HG02798 (cell line): ENCODE measurements around the gene DYNC1H1.

Source experiments
- ATAC-seq: cut with Tn5 transposase; IDR thresholded peaks from one replicate; pipeline ENCODE4 v1.9.1; 2021; ENCODE audit warnings: mild to moderate bottlenecking; ENCODE audit not compliant: unreplicated experiment, poor library complexity

DYNC1H1 gene

DNA sequence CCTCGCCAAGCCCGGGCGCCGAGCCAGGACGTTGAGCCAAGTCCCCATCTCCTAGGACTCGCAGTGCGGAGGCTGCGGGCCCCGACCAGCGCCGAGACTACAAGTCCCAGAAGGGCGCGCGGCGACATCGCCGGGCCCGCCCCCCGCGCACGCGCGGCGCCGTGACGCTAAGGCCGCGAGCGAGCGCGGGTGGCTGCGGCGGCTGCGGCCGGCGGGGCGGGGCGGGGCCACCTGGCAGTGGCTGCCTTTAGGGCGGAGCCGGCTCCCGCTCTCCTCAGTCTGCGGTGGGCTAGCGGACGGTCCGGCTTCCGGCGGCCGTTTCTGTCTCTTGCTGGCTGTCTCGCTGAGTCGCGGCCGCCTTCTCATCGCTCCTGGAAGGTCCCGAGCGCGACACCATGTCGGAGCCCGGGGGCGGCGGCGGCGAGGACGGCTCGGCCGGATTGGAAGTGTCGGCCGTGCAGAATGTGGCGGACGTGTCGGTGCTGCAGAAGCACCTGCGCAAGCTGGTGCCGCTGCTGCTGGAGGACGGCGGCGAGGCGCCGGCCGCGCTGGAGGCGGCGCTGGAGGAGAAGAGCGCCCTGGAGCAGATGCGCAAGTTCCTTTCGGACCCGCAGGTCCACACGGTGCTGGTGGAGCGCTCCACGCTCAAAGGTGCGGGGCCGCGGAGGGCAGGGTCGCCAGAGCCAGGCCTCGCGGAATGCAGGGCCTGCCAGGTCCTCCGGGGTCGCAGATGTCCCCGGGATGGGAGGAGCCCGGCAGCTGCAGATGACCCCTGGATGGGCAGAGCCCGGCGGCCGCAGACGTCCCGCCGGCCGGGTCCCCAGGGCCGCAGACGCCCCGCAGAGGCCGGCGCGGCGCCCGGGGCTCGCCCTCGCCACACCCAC, at the start of gene DYNC1H1:
TSS of gene DYNC1H1 (plus strand) at position 277 of the 884 bp plus-strand sequence. CDS start at position 396, 119 bp downstream.
- peak; percentile 89 for ATAC-seq

DNA sequence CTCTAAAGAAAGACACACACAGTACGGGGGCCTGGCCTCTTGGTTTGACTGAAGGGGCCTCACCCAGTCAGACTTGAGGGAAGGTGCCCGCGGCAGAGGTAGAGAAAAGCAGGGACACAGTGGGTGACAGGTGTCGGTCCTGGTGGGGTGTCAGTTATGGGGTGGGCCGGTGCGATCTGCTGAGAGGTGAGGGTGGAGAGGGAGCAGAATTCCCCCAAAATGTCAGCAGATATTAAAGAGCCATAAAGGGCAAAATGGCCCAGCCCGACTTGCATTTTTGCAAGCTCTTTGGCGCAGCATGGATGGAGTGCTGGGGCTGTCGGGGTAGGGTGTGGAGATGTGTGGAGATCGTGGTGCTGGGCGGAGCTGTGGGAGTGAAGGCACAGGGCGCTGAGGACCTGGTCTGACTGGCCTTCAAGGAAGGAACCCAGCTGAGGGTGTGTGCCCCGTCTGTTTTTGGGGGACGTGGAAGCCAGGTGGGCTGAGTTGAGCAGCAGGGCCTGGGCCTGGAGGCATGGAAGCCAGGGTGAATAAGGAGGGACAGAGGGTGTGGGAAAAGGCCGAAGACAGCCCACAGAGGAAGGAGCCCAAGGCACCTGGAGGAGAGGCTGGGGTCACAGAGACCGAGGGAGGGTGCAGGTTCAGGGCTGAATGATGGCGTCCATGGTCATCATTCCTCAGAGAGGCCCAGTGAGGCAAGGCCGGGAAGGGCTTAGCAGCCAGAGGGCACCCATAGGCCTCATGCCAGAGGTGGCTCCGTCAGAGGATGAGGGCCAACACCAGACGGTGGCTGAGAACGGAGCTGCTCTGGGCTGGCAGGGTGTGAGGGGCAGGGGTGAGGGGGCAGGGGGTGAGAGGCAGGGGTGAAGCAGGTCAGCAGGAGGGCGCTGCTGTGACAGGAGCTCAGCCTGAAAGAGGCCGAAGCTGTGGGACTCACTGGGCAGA, 48.2 kb upstream of the DYNC1H1 start:
- ATAC-seq, result no peak

DNA sequence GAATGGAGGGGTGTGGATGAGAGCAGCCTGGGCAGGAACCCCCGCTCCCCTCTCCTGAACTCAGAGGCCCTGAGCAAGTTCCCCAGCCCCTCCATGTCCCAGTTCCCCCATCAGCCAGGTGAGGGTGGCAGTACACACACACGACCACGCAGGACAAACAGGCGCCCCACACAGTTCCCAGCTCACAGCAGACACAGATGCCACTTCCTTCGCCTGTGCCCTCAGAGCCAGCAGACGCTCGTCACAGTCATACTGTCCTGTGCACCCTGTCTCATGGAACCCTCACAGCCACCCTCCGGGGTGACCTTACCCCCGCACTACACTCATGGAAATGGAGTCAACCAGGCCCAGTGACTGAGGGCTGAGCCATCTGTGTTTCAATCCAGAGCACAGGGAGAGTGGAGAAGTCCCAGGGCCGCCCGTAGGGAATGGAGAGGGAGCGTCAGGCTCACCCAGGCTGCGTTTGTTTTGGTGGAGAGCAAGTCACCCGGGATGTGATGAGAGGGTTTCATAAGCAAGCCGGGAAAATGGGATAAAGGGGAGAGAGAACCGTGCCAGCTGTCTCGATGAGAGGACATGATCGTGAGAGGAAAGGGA, 47.5 kb upstream of the DYNC1H1 start:
- ATAC-seq, result no peak

GRCh38 chr14:101917413-101918017, 46.9 kb upstream of the DYNC1H1 start:
- no peak for ATAC-seq

GRCh38 chr14:101918065-101918989, 46.0 kb upstream of the DYNC1H1 start:
- ATAC-seq, result no peak

- ATAC-seq, result no peak
Measured at GRCh38 chr14:101920271-101920670, 44.1 kb upstream of the DYNC1H1 start.

DNA sequence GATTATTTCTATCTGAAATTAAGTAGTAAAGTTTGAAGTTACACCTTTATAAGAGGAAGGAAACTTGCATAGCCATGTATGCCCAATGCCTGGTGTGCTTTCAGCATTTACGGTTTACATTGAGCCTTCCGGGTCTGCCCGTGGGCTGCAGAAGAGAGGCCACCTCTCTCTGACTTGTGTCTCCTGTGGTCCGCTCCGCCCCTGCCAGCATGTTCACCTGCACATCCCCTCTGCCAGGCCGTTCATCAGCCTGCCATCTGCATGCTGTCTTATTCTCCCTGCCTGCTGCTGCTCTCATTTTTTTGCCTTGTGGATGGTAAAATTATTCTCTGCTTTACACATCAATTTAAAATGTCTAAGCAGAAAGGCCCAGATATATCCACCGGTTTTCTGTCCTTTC, 41.5 kb upstream of the DYNC1H1 start:
- no peak for ATAC-seq

GRCh38 chr14:101925152-101925551, 39.2 kb upstream of the DYNC1H1 start:
- no peak for ATAC-seq

DNA sequence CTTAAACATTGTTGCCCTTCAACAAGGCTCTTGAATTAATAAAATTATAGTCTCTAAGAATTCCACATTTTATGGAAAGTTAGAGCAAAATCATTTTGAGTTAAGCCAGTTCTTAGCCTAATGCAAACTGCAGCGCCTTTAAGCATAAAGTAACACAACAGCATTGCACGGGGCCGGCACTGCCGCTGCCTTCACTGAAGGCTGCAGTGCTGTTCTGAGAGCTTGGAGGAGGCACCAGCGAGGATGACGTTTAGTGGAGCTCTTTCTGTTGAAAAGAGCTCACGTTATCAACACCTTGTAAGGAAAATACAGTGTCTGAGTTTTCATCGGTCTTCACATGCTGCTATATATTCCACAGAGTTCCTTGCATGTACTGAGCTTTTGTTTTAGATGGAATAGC, 38.3 kb upstream of the DYNC1H1 start:
- no peak for ATAC-seq

DNA sequence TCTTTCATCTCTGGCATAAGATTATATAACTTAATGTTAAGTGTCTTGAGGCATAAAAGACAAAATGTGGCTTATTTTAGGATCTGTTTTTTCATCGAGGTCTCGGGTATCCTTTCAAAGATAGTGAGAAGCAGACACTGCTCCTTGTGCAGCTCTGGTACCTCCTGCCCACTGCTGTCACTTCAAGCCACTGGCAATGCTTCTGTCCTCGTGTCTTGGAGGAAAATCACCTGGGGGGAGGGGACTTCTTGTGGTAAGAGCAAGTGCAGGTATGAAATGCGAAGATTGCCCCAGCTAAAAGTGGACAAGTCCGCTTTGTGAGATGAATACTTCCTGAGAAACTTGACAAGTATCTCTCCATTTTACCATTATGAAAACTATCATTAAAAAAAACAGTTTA, 37.8 kb upstream of the DYNC1H1 start:
- ATAC-seq, result no peak

- no peak for ATAC-seq
Measured at GRCh38 chr14:101927859-101928258, 36.5 kb upstream of the DYNC1H1 start.

DNA sequence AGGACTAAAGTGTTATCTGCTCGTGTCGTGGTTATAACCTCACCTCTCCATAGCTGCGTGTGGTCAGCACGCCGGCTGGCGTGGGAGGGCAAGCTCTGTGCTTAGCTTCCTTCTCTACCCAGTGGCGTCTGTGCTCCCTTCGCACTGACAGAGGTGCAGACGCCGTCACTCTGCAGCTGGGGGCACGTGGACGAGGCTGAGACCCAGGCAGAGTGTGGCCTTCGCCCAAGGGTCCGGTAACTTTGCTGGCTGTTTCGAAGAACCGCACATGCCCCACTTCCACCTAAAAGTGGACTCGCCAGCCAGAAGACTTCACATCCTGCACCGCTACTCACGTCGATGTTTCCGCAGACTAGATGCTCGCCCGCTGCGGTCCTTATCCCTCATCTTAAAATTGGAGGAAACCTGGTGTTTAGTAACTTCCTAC, 35.9 kb upstream of the DYNC1H1 start:
- ATAC-seq, result no peak

- no peak for ATAC-seq
Measured at GRCh38 chr14:101929096-101929495, 35.3 kb upstream of the DYNC1H1 start.

- ATAC-seq, result no peak
Measured at GRCh38 chr14:101929946-101930345, 34.4 kb upstream of the DYNC1H1 start.

DNA sequence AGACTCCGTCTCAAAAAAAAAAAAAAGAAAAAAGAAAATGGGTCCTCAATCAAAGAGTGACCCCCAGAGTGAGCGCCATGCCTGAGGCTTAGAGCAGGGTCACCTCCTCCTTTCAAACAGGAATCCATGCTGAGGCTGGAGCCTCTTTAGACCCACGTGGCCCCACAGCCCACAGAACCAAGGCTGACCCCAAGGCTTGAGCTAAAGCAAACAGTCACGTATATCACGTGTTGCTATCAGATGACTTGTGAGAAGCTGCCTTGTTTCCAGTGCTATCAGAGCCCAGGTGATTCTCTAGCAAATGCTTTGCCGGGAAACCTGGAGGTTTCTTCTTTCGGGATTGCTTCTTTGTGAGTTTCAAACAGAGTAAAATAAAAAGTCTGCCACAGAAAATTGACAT, 31.7 kb upstream of the DYNC1H1 start:
- ATAC-seq, result no peak

GRCh38 chr14:101933209-101933608, 31.2 kb upstream of the DYNC1H1 start:
- ATAC-seq, result no peak

DNA sequence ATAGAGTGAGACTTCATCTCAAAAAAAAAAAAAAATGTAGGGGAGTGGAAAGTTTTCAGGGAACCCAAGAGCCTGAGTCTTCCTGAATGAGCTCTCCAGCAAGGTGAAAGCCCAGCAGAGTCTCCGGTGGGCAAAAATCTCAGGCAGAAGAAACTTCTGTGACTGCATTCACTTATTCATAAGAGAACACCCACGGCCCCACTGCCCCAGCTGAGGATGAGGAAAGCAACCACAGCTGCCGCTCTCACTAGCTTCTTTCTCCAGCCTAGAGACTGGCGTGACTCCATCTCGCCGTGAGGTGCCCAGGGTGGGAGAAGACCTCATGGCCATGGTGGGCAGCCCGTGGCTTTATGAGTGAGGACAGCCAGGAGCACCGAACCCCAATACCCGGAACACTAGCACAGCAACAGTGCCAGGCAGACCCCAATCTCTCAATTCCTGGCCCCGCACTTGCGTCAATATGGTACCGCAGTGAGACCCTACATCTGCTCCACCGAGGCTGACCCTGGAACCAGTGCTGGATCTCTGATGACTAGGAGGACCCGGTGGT, 29.7 kb upstream of the DYNC1H1 start:
- no peak for ATAC-seq

GRCh38 chr14:101937926-101938767, 26.2 kb upstream of the DYNC1H1 start:
- no peak for ATAC-seq
